ENCODE measurements around the gene ATP8B1.
A peak's percentile ranks its signal among the peaks of the same experiment; 100 is the strongest.
"Not testable (repeated sequence)": the region's sequence is repeated elsewhere in the genome, so short reads cannot be mapped to it uniquely, and the experiment has no call there.

ATP8B1 gene

GRCh38 chr18:57655740-57656139 lies 147.4 kb downstream of the ATP8B1 start:
- DNase-seq: no peak

- no peak for DNase-seq
Measured at GRCh38 chr18:57651914-57652313, 151.2 kb downstream of the ATP8B1 start.

GRCh38 chr18:57649556-57650500 lies 153.3 kb downstream of the ATP8B1 start:
- DNase-seq: no peak

GRCh38 chr18:57648414-57648813 lies 154.7 kb downstream of the ATP8B1 start:
- no peak for DNase-seq

- no peak for DNase-seq
Measured at GRCh38 chr18:57644540-57644939, 158.6 kb downstream of the ATP8B1 start.

- not testable (repeated sequence) for DNase-seq
Measured at GRCh38 chr18:57643726-57644125, 159.4 kb downstream of the ATP8B1 start.

GRCh38 chr18:57642462-57642861 lies 160.7 kb downstream of the ATP8B1 start:
- DNase-seq: not testable (repeated sequence)

- no peak for DNase-seq
Measured at GRCh38 chr18:57640749-57641148, 162.4 kb downstream of the ATP8B1 start.

- DNase-seq: no peak
Measured at GRCh38 chr18:57640236-57640635, 162.9 kb downstream of the ATP8B1 start.

GRCh38 chr18:57635003-57635822 lies 167.9 kb downstream of the ATP8B1 start:
- DNase-seq: no peak

GRCh38 chr18:57631697-57632096 lies 171.4 kb downstream of the ATP8B1 start:
- DNase-seq: no peak

GRCh38 chr18:57630754-57631595 lies 172.1 kb downstream of the ATP8B1 start:
- no peak for DNase-seq

GRCh38 chr18:57630002-57630753 lies 172.9 kb downstream of the ATP8B1 start:
- peak; percentile 91 for DNase-seq

- DNase-seq: no peak
Measured at GRCh38 chr18:57629422-57629821, 173.7 kb downstream of the ATP8B1 start.

GRCh38 chr18:57627488-57627887 lies 175.6 kb downstream of the ATP8B1 start:
- no peak for DNase-seq

- no peak for DNase-seq
Measured at GRCh38 chr18:57624988-57625387, 178.1 kb downstream of the ATP8B1 start.

- no peak for DNase-seq
Measured at GRCh38 chr18:57621246-57621604, 181.9 kb downstream of the ATP8B1 start.

- DNase-seq: no peak
Measured at GRCh38 chr18:57619876-57620275, 183.2 kb downstream of the ATP8B1 start.

GRCh38 chr18:57618910-57619309 lies 184.2 kb downstream of the ATP8B1 start:
- DNase-seq: no peak

- DNase-seq: no peak
Measured at GRCh38 chr18:57603871-57604270, 199.2 kb downstream of the ATP8B1 start.

Measured in activated CD4-positive, CD25-positive, alpha-beta regulatory T cell treated with anti-CD3 and anti-CD28 coated beads, Interleukin-2, amount 50 U/mL, for 72 hours (primary cell).